Measurements from ENCODE around the gene IFI6.
"Not testable (repeated sequence)": the region's sequence is repeated elsewhere in the genome, so short reads cannot be mapped to it uniquely, and the experiment has no call there.

IFI6 gene

DNA sequence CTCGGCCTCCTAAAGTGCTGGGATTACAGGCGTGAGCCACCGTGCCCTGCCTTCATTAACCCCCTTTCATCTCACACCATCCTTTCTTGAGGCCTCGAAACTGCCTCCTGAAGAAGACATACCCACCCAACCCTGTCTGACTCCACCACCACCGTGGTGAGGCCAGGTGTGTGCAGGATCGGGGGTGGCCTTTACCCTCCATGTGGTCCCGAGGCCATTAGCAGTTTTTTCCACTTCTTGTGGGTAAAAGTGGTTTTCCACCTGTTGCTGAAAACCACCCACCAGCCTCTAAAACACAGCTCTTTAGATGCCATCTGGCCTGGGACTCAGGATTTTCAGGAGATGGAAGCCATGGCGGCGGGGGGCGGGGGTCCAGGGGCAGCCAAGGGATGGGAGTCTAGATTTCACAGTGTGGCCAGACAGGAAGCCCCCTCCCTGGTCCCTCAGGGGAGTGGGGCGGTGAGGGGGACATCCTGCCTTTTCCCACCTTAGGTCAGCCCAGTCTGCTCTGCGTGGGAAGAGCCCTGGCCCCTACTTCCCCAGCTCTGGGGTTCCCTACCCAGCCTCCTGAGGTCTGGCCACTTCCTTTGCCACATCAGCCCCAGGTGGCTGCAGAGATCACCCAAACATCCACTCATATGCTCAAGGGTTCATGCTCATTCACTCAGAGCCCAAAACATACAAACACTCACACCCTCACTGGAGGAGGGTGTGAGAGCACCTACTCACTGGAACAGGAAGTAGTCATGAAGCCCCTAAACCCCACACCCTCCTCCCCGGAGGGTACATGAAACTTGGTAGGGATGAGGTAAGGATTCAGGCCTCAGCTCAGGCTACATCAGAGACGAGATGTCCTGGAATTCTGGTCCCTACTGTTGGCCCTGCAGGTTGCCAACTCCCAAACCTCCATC is 39.4 kb downstream of the IFI6 start:
- in situ Hi-C loops (cut with HindIII; ENCODE audit: low sequenced_read_pairs): no loop called here

DNA sequence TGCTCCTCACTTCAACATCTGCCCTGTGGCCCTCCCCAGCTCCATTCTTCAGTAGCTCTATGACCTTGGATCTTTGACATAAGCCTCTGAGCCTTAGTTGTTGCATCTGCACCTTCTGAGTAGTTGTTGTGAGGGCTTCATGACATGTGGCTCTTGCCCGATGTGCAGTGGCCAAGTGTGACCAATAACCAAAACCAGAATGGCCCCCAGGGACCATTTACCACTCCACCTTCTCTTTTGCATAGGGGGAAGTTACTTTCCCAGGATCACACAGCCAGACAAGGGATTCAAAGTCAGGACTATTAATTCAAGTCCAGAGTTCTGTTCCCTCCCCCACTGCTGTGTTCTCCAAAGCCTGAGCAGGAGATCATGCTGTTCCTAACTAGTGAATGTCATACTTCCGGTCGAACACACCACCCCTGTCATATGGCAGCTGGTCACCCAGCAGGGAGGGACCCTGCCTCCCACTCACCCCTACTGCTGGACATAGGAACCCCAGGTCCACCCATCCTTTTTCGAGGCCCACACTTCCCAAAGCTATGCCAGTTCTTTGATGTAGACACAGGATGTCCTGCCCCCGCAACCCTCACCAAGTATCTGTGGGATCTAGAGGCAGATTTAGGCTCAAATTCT is 41.0 kb downstream of the IFI6 start:
- in situ Hi-C loops (cut with HindIII; ENCODE audit: low sequenced_read_pairs): no loop called here

DNA sequence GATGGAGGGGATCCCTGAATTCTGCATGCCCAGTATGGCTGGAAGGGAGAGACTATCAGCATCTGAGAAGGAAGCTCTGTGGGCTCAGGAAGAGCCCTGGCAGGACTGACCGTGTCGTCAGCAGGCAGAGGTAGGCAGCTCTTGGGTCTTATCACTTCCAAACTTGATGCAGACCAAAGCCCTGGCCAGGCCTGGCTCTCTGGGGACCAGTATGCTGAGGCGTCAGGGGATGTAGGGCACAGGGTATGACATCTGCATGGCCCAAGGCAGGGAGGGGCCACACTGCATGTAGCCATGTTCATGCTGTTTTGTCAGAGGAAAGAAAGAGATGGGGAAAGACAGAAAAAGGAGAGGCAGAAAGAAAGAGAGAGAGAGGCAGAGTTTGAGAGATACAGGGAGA is 43.3 kb downstream of the IFI6 start:
- in situ Hi-C loops (cut with HindIII; ENCODE audit: low sequenced_read_pairs): no loop called here

DNA sequence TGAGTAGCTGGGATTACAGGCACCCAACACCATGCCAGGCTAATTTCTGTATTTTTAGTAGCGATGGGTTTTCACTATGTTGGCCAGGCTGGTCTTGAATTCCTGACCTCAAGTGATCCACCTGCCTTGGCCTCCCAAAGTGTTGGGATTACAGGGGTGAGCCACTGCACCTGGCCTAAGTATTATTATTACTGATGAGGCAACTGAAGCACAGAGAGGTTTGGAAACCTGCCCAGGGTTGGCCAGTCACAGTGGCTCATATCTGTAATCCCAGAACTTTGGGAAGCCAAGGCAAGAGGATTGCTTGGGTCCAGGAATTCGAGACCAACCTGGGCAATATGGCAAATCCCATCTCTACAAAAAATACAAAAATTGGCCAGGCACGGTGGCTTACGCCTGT is 44.3 kb downstream of the IFI6 start:
- in situ Hi-C loops (cut with HindIII; ENCODE audit: low sequenced_read_pairs): not testable (repeated sequence)

DNA sequence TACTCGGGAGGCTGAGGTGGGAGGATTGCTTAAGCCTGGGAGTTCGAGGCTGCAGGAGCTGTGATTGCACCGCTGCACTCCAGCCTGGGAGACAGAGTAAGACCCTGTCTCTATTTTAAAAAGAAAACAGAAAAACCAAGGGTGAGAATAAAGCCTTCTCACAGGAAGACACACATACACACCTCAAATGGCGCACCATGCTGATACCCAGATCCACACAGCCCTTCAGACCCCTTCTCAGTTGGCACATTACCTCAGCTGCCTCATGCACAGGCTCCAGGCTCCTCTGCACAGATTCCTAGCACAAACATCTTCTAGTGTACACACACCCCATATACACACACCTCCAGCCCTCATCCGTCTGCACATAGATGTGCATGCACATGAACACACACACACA is 44.9 kb downstream of the IFI6 start:
- in situ Hi-C loops (cut with HindIII; ENCODE audit: low sequenced_read_pairs): no loop called here

DNA sequence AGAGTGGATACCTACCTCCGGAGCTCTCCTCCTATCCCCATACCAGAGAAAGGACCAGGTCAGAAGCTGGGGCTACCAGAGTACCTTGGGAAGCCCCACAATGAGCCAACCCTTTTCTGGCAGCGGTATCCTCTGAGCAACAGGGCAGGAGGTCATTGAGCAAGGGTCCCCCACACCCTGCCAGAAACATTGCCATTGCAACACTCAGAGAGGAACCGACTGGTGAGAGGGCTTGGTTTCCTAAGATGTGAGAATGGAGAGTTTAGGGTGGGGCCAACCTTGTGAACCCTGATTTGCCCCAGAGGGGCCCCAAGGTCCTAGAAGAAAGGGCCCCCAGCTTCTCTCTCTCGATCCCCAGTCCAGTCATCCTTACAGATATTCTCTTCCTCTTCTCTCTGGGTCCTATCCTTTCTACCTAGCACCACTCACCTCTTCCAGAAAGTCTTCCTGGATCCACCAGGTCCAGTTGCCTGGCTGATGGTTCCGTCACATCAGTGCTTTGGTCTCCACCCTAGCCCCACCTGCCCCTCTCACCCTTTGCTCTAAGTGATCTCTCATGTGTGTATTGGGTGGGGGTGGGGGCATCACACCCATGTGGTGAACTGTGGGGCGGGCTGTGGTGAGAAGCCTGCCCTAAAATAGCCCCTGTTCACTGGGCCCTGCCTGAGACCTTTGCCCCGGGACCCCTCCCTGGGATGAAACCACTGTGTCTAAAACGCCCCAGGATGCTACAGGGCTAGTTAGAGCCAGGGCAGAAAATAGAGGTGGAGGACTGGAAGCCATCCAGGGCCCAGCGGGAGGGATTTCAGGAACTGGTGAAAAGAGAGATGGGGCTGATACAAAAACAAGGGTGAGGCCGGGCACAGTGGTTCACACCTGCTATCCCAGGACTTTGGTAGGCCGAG is 45.7 kb downstream of the IFI6 start:
- in situ Hi-C loops (cut with HindIII; ENCODE audit: low sequenced_read_pairs): no loop called here

DNA sequence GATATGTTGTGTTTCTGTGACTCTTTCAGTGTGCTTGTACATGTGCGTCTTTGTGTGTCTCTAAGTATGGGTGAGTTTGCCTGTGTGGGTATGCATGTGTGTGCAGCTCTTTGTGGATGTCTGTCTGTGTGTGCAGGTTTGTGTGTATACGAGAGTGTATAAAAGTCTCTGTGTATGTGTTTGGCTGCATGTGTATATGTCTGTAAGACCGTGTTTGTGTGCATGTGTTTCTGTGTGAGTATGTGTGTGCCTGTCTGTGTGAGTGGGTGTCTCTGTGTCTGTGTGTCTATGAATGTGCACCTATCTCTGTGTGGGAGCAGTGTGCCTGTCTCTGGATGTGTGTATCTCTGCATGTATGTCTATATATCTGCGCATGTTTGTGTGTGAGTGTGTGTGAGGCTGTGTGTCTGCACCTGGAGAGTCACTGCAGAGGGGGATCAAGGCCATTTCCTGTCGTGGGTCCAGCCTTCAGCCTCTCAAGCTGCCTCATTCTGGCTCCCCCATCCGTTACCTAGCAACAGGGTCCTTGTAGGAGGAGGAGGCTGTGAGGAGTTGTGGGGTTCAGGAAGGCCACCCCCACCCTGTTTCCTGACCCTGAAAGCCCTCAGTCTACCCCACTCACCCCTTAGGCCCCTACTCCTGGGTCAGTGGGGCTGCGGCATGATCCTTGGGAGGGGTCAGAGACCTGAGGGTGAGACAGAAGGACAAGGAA is 47.4 kb downstream of the IFI6 start:
- in situ Hi-C loops (cut with HindIII; ENCODE audit: low sequenced_read_pairs): no loop called here

DNA sequence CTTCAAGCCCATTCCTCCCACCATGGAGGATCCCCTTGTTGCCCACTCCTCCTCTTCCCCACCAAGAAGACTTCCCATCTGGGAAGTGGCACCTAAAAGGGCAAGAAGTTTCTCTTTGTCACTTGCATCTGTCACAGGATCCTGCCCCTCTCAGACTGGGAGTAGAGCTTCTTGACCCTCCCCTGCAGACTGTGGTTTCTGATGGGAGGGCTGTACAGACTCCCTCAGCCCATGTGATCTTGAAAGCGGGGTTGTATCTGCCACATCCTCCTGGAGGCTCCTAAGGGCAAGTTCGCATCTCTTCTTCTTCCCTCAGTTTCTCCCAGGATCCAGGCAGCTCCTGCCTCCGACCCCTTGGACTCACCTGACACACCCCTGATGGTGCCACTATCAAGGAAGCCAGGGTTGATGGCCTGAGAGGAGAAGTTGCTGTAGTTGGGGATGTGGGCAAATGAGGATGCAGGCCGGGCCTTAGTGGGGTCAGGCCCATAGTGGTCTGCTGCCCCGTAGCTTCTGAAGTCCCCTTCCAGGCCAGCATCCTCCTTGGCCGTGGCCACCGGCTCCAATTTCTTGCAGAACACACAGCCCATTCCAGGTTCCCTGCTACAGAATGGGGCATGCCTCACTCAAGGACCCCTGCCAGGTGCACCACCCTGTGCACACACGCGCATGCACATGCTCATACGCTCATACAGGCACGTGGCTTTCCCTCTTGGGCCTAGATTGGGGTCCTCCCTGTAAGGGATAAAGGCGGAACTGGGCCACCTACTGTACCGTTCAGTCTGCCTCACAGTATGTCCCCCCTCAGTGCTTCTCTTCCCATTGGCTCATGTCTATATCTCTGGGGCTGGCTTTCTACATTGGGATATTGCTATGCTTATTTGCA is 48.4 kb downstream of the IFI6 start:
- in situ Hi-C loops (cut with HindIII; ENCODE audit: low sequenced_read_pairs): no loop called here

DNA sequence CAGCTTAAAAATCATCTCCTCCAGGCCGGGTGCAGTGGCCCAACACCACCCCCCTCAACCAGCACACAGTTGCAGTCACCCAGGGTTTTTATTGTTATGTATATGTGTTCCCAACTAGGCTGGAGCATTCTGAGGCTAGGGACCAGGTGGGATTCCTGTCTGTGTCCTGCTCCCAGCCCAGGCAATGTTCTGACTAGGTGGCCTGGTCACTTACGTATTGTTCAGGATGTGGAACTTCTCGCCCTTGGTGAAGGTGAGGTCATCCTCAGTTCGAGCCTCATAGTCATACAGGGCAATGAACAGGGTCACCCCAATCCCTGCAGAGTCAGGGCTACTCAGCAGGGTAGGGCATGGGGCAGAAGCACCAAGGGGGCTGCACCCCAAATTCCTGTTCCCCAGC is 49.2 kb downstream of the IFI6 start:
- in situ Hi-C loops (cut with HindIII; ENCODE audit: low sequenced_read_pairs): no loop called here

DNA sequence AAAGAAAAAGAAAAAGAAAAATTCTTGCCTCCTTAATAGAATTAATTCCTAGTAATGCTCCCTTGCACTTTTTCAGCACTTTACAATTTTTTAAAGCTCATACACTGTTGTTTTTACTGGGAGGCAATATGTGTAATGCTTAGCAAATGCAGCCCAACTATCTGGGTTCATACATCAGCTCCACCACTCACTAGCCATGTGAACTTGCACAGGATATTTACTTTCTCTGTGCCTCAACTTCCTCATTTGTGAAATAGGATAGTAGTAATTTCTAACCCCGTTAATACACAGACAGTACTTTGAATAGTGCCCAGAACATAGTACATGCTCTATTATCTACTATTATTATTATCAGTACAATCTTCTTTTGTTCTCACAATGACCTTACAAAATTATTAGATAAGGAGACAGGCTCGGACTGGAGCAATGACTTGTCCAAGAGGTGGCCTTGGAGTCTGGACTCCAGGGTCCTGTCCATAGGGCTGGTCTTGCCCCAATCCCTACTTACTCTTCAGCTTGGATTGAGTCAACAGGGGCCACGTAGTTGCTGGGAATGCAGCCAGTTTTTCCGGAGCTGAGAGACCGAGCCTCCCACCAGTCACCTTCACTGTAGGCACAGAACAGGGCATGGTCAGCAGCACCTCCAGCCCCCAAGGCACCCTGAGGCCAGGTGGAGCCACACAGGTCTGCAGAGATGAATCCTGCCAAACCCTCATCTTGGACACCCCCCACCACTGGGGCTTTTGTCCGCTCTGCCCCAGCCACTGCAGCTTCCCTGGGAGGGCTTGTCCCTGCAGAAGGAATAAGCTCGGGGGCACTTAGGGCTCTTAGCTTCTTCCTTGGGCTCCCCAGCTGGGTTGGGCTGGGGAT is 50.7 kb downstream of the IFI6 start:
- in situ Hi-C loops (cut with HindIII; ENCODE audit: low sequenced_read_pairs): no loop called here

DNA sequence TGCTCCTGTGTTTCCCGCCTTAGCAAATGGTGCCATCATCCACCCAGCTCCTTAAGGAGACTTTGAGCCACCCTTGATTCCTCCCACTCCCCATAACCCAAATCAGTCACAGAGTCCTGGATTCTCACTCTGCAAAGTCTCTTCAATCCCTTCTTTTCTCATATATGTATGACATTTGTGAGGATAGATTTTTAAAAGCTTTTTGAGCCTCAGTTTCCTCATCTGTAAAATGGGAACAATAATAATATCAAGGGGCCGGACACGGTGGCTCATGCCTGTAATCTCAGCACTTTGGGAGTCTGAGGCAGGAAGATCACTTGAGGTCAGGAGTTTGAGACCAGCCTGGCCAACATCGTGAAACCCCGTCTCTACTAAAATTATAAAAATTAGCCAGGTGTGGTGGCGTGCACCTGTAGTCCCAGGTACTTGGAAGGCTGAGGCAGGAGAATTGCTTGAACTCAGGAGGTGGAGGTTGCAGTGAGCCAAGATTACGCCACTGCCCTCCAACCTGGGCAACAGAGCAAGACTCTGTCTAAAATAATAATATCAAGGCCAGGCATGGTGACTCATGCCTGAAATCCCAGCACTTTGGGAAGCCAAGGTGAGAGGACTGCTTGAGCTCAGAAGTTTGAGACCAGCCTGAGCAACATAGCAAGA is 52.1 kb downstream of the IFI6 start:
- in situ Hi-C loops (cut with HindIII; ENCODE audit: low sequenced_read_pairs): not testable (repeated sequence)

DNA sequence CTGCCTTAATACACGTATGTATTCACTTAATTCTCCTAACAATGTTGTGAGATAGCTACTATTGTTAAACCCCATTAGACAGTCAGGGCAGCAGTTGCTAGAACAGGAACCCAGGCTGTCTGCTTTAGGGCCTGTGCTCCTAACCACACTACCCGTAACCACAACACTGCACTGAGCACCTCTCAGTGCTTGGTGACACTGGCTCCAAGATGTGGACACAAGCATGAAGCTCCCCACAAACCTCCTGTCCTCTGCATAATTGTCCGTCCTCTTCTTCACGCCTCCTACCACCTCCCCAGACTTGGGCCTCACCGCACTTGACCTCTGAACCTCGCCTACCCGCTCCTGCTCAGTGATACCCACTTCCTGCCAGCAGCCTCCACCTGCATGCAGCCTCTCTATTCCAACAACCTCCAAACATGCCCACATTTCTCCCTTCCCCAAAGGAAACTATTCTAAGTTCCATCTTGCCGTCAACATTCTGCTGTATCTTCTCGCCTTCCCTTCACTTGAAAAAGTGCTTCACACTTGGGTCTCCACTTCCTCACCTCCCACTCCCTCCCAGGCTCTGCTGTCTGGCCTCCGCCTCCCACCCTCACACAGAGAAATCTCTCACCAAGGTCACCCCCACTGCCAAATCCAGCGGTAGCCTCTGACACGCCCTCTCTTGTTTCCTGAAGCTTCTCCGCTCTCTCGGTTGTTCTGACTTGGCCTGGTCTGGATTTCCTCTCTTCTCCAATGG is 53.5 kb downstream of the IFI6 start:
- in situ Hi-C loops (cut with HindIII; ENCODE audit: low sequenced_read_pairs): no loop called here

DNA sequence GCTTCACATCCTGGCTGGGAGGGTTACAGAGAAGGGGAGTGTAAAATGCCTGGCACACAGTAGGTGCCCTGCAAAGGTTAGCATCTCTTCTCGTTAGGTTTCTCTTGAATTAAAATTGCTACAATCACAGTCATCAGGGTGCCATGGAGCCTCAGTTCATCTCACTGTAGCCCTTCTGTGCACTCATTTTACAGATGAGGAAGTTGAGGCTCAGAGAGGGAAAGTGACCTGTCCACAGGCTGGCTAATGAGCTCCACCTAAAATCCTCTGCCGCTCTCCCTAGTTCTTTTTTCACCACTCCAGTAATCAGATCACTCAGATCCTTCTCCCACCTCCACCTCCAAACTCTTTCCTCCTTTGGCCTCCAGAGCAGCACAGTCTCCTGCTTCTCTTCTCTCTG is 54.6 kb downstream of the IFI6 start:
- in situ Hi-C loops (cut with HindIII; ENCODE audit: low sequenced_read_pairs): no loop called here

DNA sequence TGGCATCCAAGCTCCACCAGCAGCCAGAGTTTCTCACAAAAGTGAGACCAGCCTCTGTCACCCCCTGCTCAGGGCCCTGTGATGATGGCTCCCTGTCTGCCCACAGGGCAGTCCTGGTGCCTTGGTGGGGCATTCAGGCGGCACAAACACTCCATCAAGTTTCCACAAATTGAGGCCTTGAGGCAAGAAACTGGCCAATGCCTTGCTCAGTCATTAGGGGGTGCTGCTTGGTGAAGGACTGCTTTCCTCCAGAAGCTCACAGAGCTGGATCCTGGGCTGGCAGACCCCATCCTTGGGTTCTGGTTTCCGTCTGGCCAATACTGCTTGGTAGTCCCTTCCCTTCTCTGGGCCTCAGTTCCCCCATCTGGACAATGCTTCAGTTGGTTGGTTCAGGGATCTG is 55.6 kb downstream of the IFI6 start:
- in situ Hi-C loops (cut with HindIII; ENCODE audit: low sequenced_read_pairs): no loop called here

Data from DLD1 (cell line).